Vagina (tissue), 2 donors: ENCODE measurements around the gene EFNA1.
A peak's percentile ranks its signal among the peaks of the same experiment; 100 is the strongest.

Experiments used
- CTCF ChIP-seq, 3 experiments: fragments of 450-650 bp in 2 of 3; fragments of 200-600 bp in 1 of 3; sonication (generic) in 1 of 3; IDR thresholded peaks; one replicate each; pipeline ENCODE4 v1.5.1; 2017 to 2019; ENCODE audit warnings: antibody characterized with exemption in 3 of 3, mild to moderate bottlenecking in 2 of 3, moderate library complexity in 2 of 3
- POLR2AphosphoS5 ChIP-seq, 2 donors: sonication (generic); formaldehyde crosslinking; IDR thresholded peaks; one replicate each; pipeline ENCODE4 v1.9.0; 2017; ENCODE audit warnings: antibody characterized with exemption in 2 of 2, mild to moderate bottlenecking in 2 of 2, low read depth in 1 of 2; ENCODE audit not compliant: insufficient read depth in 1 of 2

- no peak for TF ChIP-seq CTCF (IDR thresholded peaks at IDR 0.05)
- peak; percentile 13 to 45 for TF ChIP-seq POLR2AphosphoS5 (IDR thresholded peaks at IDR 0.05; ENCODE audit: insufficient read depth in 1 of 2, low read depth in 1 of 2)
These were observed at the start of gene EFNA1 for GRCh38 chr1:155127105-155127966.
